Brain microvascular endothelial cell (primary cell): Measurements from ENCODE around the gene DAZAP1.

Source experiments
- DNase-seq: peaks from one replicate; pipeline ENCODE4 v3.0.0-alpha.2; 2020
- H3K27ac ChIP-seq: fragments of 250-450 bp; sonication (Bioruptor Pico); 2 replicates; pipeline ENCODE4 v1.5.1; 2020; ENCODE audit warnings: mild to moderate bottlenecking, moderate library complexity
- H3K27me3 ChIP-seq: fragments of 250-450 bp; sonication (Bioruptor Pico); replicated peaks from 2 replicates; pipeline ENCODE4 v1.5.1; 2020; ENCODE audit warnings: mild to moderate bottlenecking
- H3K36me3 ChIP-seq: fragments of 250-450 bp; sonication (Bioruptor Pico); replicated peaks from 2 replicates; pipeline ENCODE4 v1.5.1; 2020; ENCODE audit warnings: mild to moderate bottlenecking
- H3K4me3 ChIP-seq: 2 replicates; pipeline ENCODE4 v1.5.1; 2011; ENCODE audit warnings: low read depth, mild to moderate bottlenecking, control low read depth, low read length, moderate library complexity
- in situ Hi-C: cut with HindIII; loops from 2 replicates; pipeline ENCODE4 v1.10.0; 2017; ENCODE audit warnings: low sequenced_read_pairs, low pct_ligation_motif_present
- TF ChIP-seq, protein P1 (sequence below): IDR thresholded peaks from 2 replicates; pipeline ENCODE4 v1.5.1; 2011; ENCODE audit warnings: low read depth, mild to moderate bottlenecking, moderate library complexity, low read length, control low read depth, inconsistent platforms; ENCODE audit errors: missing control alignments

DAZAP1 gene

DNA sequence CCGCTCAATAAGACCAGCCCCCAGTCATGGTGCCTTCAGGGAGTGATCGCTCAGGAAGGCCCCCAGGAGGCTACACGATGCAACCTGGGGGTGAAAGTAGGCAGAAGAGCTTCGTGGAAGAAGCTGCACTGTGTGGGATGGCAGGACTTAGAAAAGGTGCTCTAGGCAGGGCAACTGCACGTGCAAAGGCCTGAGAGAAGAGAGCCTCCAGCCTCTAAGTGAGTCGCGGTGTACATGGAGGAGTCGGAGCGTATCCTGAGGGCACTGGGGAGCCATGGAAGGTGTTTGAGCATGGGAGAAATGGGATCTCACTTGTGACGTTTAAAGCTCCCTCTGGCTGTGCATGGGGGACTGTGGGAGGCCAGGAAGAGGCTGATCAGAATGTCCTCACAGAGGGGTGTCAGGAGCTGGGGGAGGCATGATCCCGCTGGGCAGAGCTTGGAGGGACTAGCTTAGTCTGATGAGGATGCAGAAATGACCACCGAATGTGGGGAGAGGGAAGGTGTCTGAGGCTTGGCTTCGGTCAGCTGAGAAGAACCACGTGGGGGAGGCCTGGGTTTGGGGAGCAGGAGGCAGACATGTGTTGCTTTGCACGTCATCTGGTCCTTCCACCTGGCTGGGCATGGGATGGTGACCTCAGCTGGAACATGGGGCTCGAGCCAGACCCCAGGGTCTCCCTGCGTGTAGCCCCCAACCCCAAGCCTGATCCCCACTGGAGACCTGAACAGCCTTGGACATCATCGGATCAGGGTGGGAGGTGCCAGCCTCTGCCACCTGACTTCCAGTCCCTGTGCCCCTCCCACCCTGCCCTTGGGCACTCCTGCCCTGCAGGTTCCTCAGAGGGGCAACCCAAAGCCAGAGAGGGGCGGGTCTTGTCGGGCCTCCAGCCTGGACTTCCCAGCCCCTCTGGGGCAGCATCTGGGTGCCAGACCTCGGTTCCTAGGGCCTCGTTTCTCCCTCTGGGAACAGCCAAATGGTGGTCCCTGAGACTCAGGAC lies 43.6 kb downstream of the DAZAP1 start:
- Histone ChIP-seq H3K27ac (no peak overlapping the region), H3K36me3 (no peaks in the 10 kb centered on the region), H3K27me3 (peaks cover 72% of the 10 kb centered on the region), H3K4me3 (no peak overlapping the region)
- no peak for DNase-seq
- in situ Hi-C loops = no loop called here
- TF ChIP-seq, protein P1, sequence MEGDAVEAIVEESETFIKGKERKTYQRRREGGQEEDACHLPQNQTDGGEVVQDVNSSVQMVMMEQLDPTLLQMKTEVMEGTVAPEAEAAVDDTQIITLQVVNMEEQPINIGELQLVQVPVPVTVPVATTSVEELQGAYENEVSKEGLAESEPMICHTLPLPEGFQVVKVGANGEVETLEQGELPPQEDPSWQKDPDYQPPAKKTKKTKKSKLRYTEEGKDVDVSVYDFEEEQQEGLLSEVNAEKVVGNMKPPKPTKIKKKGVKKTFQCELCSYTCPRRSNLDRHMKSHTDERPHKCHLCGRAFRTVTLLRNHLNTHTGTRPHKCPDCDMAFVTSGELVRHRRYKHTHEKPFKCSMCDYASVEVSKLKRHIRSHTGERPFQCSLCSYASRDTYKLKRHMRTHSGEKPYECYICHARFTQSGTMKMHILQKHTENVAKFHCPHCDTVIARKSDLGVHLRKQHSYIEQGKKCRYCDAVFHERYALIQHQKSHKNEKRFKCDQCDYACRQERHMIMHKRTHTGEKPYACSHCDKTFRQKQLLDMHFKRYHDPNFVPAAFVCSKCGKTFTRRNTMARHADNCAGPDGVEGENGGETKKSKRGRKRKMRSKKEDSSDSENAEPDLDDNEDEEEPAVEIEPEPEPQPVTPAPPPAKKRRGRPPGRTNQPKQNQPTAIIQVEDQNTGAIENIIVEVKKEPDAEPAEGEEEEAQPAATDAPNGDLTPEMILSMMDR = no peak

DNA sequence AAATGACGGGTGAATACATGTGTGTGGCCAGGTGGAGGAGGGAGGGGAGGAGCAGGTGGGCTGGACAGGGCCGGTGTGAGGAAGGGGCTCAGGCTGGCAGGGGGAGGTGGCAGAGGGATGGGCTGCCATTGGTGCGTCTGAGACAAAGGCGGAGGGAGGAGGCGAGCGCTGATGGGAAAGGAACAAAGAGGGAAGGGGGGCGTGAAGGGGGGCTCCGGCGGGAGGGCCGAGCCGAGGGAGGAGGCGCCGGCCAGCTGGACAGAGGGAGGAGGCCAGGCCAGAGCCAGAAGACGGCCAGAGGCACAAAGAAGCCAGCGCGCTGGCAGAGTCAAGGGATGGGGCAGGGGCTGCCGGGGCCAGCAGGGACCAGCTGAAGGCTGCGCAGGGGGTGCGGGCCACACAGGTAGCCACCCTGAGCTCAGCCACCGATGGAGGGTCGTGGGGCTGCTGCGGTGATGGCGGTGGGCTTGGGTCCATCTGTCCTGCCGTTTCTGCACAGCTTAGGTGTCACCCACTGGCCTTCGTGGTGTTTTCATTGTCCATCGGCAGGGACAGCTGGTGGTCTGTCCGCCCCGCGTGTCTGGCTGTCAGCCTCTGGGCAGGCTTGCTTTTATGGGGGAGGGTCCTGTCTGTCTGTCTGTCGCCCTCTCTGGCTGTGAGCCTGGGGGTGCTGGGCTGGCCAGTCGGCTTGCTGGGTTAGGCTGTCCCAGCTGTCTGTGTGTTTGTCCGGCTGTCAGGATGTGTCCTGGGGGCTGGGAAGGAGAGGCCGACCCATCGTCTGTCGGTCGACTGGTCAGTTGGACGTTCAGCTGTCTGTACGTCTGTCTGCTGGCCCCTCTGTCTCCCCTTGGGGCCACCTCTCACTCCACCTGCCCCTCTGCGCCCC lies 44.8 kb downstream of the DAZAP1 start:
- TF ChIP-seq, protein P1 = no peak
- in situ Hi-C loops = no loop called here
- Histone ChIP-seq H3K4me3 (no peak overlapping the region), H3K27ac (no peak overlapping the region), H3K27me3 (peaks cover 72% of the 10 kb centered on the region), H3K36me3 (no peaks in the 10 kb centered on the region)
- no peak for DNase-seq

DNA sequence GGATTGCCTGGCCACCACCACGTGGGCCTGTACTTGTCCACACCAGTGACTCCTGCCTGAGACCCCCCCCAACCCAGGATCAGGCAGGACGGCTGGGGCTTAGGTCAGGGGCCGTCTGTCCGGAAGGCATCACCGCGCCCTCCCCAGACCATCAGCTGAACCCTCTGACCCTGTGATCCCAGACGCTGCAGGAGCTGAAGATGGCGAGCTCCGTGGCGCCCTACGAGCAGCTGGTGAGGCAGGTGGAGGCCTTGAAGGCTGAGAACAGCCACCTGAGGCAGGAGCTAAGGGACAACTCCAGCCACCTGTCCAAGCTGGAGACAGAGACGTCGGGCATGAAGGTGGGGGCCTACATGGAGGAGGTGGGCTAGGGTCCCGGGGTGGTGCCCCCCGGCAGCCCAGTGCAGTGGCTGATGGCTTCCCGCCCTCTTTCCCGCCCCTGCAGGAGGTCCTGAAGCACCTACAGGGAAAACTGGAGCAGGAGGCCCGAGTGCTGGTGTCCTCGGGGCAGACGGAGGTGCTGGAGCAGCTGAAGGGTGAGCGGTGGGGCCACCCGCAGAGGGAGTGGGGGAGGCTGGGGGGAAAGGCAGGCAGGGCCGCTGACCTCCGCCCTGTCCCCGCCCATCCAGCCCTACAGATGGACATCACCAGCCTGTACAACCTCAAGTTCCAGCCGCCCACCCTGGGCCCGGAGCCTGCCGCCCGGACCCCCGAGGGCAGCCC lies 45.6 kb downstream of the DAZAP1 start:
- no peaks in the 10 kb centered on the region for H3K36me3 ChIP-seq
- H3K27ac ChIP-seq = no peak overlapping the region
- TF ChIP-seq, protein P1 = no peak
- H3K4me3 ChIP-seq = no peak overlapping the region
- in situ Hi-C loops = no loop called here
- no peak for DNase-seq
- H3K27me3 ChIP-seq = peaks cover 77% of the 10 kb centered on the region

DNA sequence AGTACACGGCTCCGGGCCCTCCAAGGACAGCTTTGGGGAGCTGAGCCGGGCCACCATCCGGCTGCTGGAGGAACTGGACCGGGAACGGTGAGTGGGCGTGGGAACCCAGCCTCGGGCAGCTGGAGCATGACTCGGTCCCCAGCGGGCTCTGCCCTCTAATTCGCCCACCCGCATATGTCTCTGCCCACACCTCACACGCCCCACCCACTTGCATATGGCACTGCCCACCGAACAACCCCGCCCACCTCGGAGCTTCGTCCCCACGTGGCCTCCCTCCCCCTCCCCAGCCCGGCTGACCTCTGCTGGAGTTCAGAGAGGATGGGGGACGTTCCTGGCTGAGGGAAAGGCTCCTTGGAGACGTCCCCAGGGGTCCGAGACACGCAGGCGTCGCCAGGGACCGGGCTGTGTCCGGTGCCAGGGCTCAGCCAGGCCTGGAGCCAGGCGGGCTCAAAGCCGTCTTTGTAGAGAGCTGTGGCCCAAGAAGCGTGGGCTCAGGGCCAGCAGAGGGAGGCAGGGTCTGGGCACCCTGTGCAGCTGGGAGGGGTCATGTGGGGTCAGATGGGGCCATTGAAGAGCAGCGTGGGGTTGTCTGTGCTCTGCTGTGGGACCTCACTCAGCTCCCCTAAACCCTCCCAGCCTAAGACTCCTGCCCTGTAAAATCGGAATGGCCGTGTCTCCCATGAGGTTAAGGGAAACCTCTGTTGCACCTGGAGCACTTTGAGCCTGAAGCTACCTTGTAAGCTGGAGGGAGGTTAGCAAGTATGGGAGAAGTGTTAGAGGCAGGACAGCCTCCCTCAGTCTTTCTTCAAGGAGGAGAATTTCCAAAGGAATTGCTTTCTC lies 46.4 kb downstream of the DAZAP1 start:
- Histone ChIP-seq H3K4me3 (no peak overlapping the region), H3K36me3 (no peaks in the 10 kb centered on the region), H3K27ac (no peak overlapping the region), H3K27me3 (peaks cover 82% of the 10 kb centered on the region)
- no peak for DNase-seq
- in situ Hi-C loops = no loop called here
- TF ChIP-seq, protein P1 = peak; percentile 28

DNA sequence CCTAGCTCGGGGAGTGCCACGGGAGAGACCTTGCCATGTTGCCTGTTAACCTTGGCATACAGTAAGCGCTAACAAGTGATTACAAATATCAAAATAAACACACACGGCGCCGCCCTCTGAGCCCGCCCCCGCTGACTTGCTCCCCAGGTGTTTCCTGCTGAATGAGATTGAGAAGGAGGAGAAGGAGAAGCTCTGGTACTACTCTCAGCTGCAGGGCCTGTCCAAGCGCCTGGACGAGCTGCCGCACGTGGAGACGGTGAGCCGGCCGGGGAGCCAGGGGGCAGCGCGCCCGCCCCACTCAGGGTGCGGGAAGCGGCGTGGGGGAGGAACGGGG lies 47.6 kb downstream of the DAZAP1 start:
- Histone ChIP-seq H3K27ac (no peak overlapping the region), H3K27me3 (peaks cover 70% of the 10 kb centered on the region), H3K36me3 (no peaks in the 10 kb centered on the region), H3K4me3 (no peak overlapping the region)
- TF ChIP-seq, protein P1 = no peak
- in situ Hi-C loops = no loop called here
- DNase-seq = no peak
